GM12878 (cell line): ENCODE results near the gene MLNR.

Source experiments
- RFX5 ChIP-seq: IDR thresholded peaks from 2 replicates; pipeline ENCODE4 v1.6.1; 2011; ENCODE audit warnings: low read depth, low read length, improper control_type of control experiment
- TF ChIP-seq, protein P1 (sequence below), 3 experiments: IDR thresholded peaks in 2 of 3; conservative IDR thresholded peaks in 1 of 3; 2 replicates each; pipeline ENCODE4 v1.5.1; 2011; ENCODE audit warnings: low read depth in 3 of 3, low read length in 3 of 3, mild to moderate bottlenecking in 3 of 3, control low read depth in 2 of 3, moderate library complexity in 2 of 3, inconsistent platforms in 1 of 3, mixed read lengths in 1 of 3; ENCODE audit not compliant: control insufficient read depth in 2 of 3, insufficient read depth in 1 of 3; ENCODE audit errors: extremely low read depth in 1 of 3
- TF ChIP-seq, protein P2 (sequence below): IDR thresholded peaks from 2 replicates; pipeline ENCODE4 v1.6.1; 2011; ENCODE audit warnings: low read depth, mild to moderate bottlenecking, low read length, moderate library complexity, borderline replicate concordance; ENCODE audit errors: extremely low read depth
- TF ChIP-seq, protein P3 (sequence below): IDR thresholded peaks from 2 replicates; pipeline ENCODE4 v1.6.1; 2012; ENCODE audit warnings: improper control_type of control experiment, low read depth, low read length; ENCODE audit not compliant: insufficient replicate concordance
- TF ChIP-seq, protein P4 (sequence below): fragments of 450-650 bp; IDR thresholded peaks from 2 replicates; pipeline ENCODE4 v1.6.1; 2017; ENCODE audit warnings: borderline replicate concordance

DNA sequence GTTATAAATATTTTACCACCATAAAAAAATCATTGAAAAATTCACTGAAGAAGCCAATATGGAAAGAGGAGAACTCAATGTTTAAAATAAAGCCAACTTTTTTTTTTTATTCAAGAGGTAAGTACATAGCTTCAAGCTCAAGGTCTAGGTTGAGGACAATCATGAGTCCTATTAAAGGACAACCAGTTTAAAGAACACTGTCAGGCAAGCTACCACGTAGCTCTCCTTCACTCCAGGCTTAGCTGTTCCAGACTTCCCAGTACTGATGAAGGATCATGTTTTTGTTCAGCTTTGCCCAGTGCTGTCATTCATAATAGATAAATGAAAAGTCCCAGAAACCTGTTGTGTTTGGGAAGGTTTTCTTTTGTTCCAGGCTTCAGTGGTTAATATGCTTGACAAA, 10.0 kb upstream of the MLNR start:
- TF ChIP-seq RFX5, result no peak
- TF ChIP-seq, protein P1, sequence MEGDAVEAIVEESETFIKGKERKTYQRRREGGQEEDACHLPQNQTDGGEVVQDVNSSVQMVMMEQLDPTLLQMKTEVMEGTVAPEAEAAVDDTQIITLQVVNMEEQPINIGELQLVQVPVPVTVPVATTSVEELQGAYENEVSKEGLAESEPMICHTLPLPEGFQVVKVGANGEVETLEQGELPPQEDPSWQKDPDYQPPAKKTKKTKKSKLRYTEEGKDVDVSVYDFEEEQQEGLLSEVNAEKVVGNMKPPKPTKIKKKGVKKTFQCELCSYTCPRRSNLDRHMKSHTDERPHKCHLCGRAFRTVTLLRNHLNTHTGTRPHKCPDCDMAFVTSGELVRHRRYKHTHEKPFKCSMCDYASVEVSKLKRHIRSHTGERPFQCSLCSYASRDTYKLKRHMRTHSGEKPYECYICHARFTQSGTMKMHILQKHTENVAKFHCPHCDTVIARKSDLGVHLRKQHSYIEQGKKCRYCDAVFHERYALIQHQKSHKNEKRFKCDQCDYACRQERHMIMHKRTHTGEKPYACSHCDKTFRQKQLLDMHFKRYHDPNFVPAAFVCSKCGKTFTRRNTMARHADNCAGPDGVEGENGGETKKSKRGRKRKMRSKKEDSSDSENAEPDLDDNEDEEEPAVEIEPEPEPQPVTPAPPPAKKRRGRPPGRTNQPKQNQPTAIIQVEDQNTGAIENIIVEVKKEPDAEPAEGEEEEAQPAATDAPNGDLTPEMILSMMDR (IDR thresholded peaks at IDR 0.05 in 2 of 3, conservative IDR thresholded peaks at IDR 0.05 in 1 of 3; ENCODE audit: control insufficient read depth in 2 of 3, extremely low read depth in 1 of 3, insufficient read depth in 1 of 3, low read depth in 3 of 3, low read length in 3 of 3), result no peak
- TF ChIP-seq, protein P2, sequence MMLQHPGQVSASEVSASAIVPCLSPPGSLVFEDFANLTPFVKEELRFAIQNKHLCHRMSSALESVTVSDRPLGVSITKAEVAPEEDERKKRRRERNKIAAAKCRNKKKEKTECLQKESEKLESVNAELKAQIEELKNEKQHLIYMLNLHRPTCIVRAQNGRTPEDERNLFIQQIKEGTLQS, result no peak
- TF ChIP-seq, protein P3, sequence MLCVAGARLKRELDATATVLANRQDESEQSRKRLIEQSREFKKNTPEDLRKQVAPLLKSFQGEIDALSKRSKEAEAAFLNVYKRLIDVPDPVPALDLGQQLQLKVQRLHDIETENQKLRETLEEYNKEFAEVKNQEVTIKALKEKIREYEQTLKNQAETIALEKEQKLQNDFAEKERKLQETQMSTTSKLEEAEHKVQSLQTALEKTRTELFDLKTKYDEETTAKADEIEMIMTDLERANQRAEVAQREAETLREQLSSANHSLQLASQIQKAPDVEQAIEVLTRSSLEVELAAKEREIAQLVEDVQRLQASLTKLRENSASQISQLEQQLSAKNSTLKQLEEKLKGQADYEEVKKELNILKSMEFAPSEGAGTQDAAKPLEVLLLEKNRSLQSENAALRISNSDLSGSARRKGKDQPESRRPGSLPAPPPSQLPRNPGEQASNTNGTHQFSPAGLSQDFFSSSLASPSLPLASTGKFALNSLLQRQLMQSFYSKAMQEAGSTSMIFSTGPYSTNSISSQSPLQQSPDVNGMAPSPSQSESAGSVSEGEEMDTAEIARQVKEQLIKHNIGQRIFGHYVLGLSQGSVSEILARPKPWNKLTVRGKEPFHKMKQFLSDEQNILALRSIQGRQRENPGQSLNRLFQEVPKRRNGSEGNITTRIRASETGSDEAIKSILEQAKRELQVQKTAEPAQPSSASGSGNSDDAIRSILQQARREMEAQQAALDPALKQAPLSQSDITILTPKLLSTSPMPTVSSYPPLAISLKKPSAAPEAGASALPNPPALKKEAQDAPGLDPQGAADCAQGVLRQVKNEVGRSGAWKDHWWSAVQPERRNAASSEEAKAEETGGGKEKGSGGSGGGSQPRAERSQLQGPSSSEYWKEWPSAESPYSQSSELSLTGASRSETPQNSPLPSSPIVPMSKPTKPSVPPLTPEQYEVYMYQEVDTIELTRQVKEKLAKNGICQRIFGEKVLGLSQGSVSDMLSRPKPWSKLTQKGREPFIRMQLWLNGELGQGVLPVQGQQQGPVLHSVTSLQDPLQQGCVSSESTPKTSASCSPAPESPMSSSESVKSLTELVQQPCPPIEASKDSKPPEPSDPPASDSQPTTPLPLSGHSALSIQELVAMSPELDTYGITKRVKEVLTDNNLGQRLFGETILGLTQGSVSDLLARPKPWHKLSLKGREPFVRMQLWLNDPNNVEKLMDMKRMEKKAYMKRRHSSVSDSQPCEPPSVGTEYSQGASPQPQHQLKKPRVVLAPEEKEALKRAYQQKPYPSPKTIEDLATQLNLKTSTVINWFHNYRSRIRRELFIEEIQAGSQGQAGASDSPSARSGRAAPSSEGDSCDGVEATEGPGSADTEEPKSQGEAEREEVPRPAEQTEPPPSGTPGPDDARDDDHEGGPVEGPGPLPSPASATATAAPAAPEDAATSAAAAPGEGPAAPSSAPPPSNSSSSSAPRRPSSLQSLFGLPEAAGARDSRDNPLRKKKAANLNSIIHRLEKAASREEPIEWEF, result no peak
- TF ChIP-seq, protein P4, sequence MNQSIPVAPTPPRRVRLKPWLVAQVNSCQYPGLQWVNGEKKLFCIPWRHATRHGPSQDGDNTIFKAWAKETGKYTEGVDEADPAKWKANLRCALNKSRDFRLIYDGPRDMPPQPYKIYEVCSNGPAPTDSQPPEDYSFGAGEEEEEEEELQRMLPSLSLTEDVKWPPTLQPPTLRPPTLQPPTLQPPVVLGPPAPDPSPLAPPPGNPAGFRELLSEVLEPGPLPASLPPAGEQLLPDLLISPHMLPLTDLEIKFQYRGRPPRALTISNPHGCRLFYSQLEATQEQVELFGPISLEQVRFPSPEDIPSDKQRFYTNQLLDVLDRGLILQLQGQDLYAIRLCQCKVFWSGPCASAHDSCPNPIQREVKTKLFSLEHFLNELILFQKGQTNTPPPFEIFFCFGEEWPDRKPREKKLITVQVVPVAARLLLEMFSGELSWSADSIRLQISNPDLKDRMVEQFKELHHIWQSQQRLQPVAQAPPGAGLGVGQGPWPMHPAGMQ, result no peak
